ENCODE results near the gene LRRC61. TPM values are rescaled to one million over a fixed set of nuclear protein-coding genes. Genes with fewer than 3 reads are reported as not detected.
"Not testable (repeated sequence)": the region's sequence is repeated elsewhere in the genome, so short reads cannot be mapped to it uniquely, and the experiment has no call there.

Gene LRRC61
- polyA plus RNA-seq (ENCODE audit: insufficient read length in 12 of 12), result 10 to 100 TPM in 1 of 12 donors, 1 to 10 TPM in 10, not detected in 1; 3.6 to 11.1 (median 5.7) TPM
- long read RNA-seq, donor 1, transcript LRRC61-202 (3 exons, 1,877 nt), result major isoform, 8 of 22 reads
- long read RNA-seq, donor 1, partial matches to known transcripts, result 11 of 22 reads
- long read RNA-seq, donor 1, other reads (novel, unspliced or antisense), result 0 of 22 reads
- long read RNA-seq, donor 2, transcript LRRC61-202 (3 exons, 1,877 nt), result major isoform, 7 of 9 reads
- long read RNA-seq, donor 2, partial matches to known transcripts, result 0 of 9 reads
- long read RNA-seq, donor 2, other reads (novel, unspliced or antisense), result 0 of 9 reads
- long read RNA-seq, donor 3, partial matches to known transcripts, result 0 of 2 reads
- long read RNA-seq, donor 3, other reads (novel, unspliced or antisense), result 0 of 2 reads
- long read RNA-seq, donor 4, partial matches to known transcripts, result 0 of 2 reads
- long read RNA-seq, donor 4, other reads (novel, unspliced or antisense), result 0 of 2 reads
- long read RNA-seq, donor 5, partial matches to known transcripts, result 30 of 264 reads
- long read RNA-seq, donor 5, other reads (novel, unspliced or antisense), result 229 of 264 reads
- long read RNA-seq, donor 6, partial matches to known transcripts, result 0 of 5 reads
- long read RNA-seq, donor 6, other reads (novel, unspliced or antisense), result 0 of 5 reads
- long read RNA-seq, donor 7, partial matches to known transcripts, result 0 of 3 reads
- long read RNA-seq, donor 7, other reads (novel, unspliced or antisense), result 0 of 3 reads
- long read RNA-seq, donor 8, partial matches to known transcripts, result 0 of 2 reads
- long read RNA-seq, donor 8, other reads (novel, unspliced or antisense), result 0 of 2 reads
- long read RNA-seq, donor 9, partial matches to known transcripts, result 0 of 3 reads
- long read RNA-seq, donor 9, other reads (novel, unspliced or antisense), result 0 of 3 reads
- long read RNA-seq, donor 10, partial matches to known transcripts, result 0 of 6 reads
- long read RNA-seq, donor 10, other reads (novel, unspliced or antisense), result 0 of 6 reads
- long read RNA-seq, donor 11, transcript LRRC61-202 (3 exons, 1,877 nt), result major isoform, 5 of 6 reads
- long read RNA-seq, donor 11, partial matches to known transcripts, result 0 of 6 reads
- long read RNA-seq, donor 11, other reads (novel, unspliced or antisense), result 0 of 6 reads

GRCh38 chr7:150322833-150323681 lies at the start of gene LRRC61, which contains the start of gene ACTR3C:
Gene LRRC61, plus strand, starts transcription at chr7:150323355. Its CDS starts 13,507 bp downstream, at chr7:150336862.
Gene ACTR3C, minus strand, starts transcription at chr7:150323545. Its CDS starts 28,249 bp downstream, at chr7:150295296.
- DNase-seq, result no peak

- DNase-seq, result peak; percentile 7
Observed at GRCh38 chr7:150276132-150276695, 46.9 kb upstream of the LRRC61 start.

GRCh38 chr7:150278383-150278782 lies 44.8 kb upstream of the LRRC61 start:
- not testable (repeated sequence) for DNase-seq

GRCh38 chr7:150281681-150282403 lies 41.3 kb upstream of the LRRC61 start:
- not testable (repeated sequence) for DNase-seq

- DNase-seq, result not testable (repeated sequence)
Observed at GRCh38 chr7:150283111-150283510, 40.0 kb upstream of the LRRC61 start.

GRCh38 chr7:150283608-150284007 lies 39.5 kb upstream of the LRRC61 start:
- not testable (repeated sequence) for DNase-seq

- DNase-seq, result peak; percentile 6
Observed at GRCh38 chr7:150285849-150286754, 37.1 kb upstream of the LRRC61 start.

- not testable (repeated sequence) for DNase-seq
Observed at GRCh38 chr7:150287815-150288214, 35.3 kb upstream of the LRRC61 start.

GRCh38 chr7:150288816-150289215 lies 34.3 kb upstream of the LRRC61 start:
- not testable (repeated sequence) for DNase-seq

- not testable (repeated sequence) for DNase-seq
Observed at GRCh38 chr7:150290317-150290716, 32.8 kb upstream of the LRRC61 start.

GRCh38 chr7:150295027-150295426 lies 28.1 kb upstream of the LRRC61 start:
- not testable (repeated sequence) for DNase-seq

- DNase-seq, result not testable (repeated sequence)
Observed at GRCh38 chr7:150295614-150296013, 27.5 kb upstream of the LRRC61 start.

- DNase-seq, result not testable (repeated sequence)
Observed at GRCh38 chr7:150296802-150297201, 26.4 kb upstream of the LRRC61 start.

GRCh38 chr7:150297978-150298377 lies 25.2 kb upstream of the LRRC61 start:
- not testable (repeated sequence) for DNase-seq

- not testable (repeated sequence) for DNase-seq
Observed at GRCh38 chr7:150302908-150303310, 20.2 kb upstream of the LRRC61 start.

GRCh38 chr7:150304499-150305258 lies 18.5 kb upstream of the LRRC61 start:
- not testable (repeated sequence) for DNase-seq

- not testable (repeated sequence) for DNase-seq
Observed at GRCh38 chr7:150305259-150305902, 17.8 kb upstream of the LRRC61 start.

All from muscle of arm (tissue), 14 donors.